GM12875 (cell line): ENCODE results near the gene INA.
"Not testable (repeated sequence)": the region's sequence is repeated elsewhere in the genome, so short reads cannot be mapped to it uniquely, and the experiment has no call there.

Experiments
- H3K4me3 ChIP-seq: one replicate; pipeline ENCODE4 v1.5.1; 2011; ENCODE audit warnings: low read depth, low read length, control low read depth
- TF ChIP-seq, protein P1 (sequence below): IDR thresholded peaks from 2 replicates; pipeline ENCODE4 v1.5.1; 2011; ENCODE audit warnings: low read depth, mild to moderate bottlenecking, control low read depth, inconsistent platforms, low read length, moderate library complexity, borderline replicate concordance; ENCODE audit not compliant: insufficient read depth

The INA gene

GRCh38 chr10:103238506-103239252 is 38.3 kb upstream of the INA start:
- TF ChIP-seq, protein P1, sequence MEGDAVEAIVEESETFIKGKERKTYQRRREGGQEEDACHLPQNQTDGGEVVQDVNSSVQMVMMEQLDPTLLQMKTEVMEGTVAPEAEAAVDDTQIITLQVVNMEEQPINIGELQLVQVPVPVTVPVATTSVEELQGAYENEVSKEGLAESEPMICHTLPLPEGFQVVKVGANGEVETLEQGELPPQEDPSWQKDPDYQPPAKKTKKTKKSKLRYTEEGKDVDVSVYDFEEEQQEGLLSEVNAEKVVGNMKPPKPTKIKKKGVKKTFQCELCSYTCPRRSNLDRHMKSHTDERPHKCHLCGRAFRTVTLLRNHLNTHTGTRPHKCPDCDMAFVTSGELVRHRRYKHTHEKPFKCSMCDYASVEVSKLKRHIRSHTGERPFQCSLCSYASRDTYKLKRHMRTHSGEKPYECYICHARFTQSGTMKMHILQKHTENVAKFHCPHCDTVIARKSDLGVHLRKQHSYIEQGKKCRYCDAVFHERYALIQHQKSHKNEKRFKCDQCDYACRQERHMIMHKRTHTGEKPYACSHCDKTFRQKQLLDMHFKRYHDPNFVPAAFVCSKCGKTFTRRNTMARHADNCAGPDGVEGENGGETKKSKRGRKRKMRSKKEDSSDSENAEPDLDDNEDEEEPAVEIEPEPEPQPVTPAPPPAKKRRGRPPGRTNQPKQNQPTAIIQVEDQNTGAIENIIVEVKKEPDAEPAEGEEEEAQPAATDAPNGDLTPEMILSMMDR = 0 out of 2 replicates have a peak, but pooled peaks have one; percentile 4
- no peak overlapping the region for H3K4me3 ChIP-seq

- H3K4me3 ChIP-seq = no peak overlapping the region
- TF ChIP-seq, protein P1 = no peak
Measured at GRCh38 chr10:103241262-103242011, 35.5 kb upstream of the INA start.

DNA sequence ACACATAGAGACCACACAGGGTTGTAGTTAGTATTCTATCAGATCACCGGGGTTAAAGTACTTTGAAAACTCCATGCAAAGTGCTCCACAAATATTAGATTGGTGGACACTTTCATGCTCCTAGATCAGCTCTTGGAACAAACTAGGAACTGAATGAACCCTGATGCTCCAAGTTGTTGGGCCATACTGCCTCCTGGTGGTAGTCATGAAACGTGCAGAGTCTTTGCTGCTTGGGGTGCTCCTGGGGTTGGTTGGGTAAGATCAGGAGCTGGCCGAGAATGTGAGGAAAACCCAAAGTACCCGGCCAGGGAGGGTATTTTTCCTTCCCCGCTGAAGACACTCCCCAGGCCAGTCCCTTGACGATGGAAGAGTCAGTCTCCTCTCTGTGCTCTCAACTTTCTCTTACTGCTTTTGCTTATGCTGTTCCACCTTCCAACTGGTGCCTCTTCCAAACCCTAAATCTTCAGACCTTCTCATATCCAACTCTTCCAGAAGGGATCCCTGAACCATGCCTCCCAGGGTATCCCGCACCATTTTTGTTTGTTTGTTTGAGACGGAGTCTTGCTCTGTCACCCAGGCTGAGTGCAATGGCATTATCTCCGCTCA is 32.2 kb upstream of the INA start:
- TF ChIP-seq, protein P1 = peak; percentile 86
- no peak overlapping the region for H3K4me3 ChIP-seq

- H3K4me3 ChIP-seq = not testable (repeated sequence)
Measured at GRCh38 chr10:103245587-103245986, 31.4 kb upstream of the INA start, which contains the start of gene RPEL1. TSS of gene RPEL1 (plus strand) at chr10:103245887. CDS start at chr10:103245997, 110 bp downstream.

DNA sequence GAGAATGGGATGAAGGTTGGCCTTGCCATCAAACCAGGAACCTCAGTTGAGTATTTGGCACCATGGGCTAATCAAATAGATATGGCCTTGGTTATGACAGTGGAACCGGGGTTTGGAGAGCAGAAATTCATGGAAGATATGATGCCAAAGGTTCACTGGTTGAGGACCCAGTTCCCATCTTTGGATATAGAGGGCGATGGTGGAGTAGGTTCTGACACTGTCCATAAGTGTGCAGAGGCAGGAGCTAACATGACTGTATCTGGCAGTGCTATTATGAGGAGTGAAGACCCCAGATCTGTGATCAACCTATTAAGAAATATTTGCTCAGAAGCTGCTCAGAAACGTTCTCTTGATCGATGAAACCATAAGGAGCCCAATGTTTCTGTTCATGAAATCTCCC is 30.6 kb upstream of the INA start:
- H3K4me3 ChIP-seq = no peak overlapping the region
- TF ChIP-seq, protein P1 = no peak

DNA sequence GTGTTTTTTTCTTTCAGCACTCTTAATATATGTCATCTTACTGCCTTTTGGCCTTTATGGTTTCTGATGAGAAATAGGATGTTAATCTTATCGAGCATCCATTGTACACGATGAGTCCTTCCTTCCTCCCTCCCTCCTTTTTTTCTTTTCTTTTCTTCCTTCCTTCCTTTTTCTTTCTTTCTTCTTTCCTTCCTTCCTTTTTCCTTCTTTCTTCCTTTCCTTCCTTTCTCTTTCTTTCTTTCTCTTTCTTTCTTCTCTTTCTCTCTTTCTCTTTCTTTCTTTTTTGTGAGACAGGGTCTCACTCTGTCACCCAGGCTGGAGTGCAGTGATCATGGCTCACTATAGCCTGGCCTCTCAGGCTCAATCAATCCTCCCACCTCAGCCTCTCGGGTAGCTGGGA is 22.8 kb upstream of the INA start:
- no peak overlapping the region for H3K4me3 ChIP-seq
- TF ChIP-seq, protein P1 = no peak

DNA sequence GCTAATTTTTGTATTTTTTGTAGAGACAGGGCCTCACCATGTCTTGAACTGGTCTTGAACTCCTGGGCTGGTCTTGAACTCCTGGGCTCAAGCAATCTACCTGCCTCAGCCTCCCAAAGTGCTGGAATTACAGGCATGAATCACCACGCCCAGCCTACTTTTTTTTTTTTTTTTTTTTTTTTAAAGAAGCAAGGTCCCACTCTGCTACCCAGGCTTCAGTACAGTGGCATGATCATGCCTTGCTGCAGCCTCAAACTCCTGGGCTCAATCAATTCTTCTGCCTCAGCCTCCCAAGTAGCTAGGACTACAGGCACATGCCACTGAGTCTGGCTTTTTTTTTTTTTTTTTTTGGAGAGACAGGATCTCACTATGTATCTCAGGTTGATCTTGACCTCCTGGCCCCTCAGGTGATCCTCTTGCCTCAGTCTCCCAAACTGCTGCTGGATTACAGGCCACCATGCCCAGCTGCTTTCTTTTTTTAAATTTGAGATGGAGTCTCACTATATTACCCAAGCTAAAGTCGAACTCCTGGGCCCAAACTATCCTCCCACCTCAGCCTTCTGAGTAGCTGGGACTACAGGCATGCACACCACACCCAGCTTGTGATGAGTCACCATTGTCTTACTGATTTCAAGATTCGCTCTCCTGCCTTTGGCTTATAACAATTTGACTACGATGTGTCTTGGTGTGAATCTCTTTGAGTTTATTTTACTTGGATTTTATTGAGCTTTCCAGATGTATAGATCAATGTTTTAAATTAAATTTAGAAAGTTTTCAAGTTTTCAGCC is 22.2 kb upstream of the INA start:
- no peak overlapping the region for H3K4me3 ChIP-seq
- TF ChIP-seq, protein P1 = no peak
